ENCODE results near the gene C17orf107. TPM values are rescaled to one million over a fixed set of nuclear protein-coding genes. Genes with fewer than 3 reads are reported as not detected.
"Not testable (repeated sequence)": the region's sequence is repeated elsewhere in the genome, so short reads cannot be mapped to it uniquely, and the experiment has no call there.

The C17orf107 gene
- total RNA-seq, 1 experiment from 2014 or later = 0.36 TPM

DNA sequence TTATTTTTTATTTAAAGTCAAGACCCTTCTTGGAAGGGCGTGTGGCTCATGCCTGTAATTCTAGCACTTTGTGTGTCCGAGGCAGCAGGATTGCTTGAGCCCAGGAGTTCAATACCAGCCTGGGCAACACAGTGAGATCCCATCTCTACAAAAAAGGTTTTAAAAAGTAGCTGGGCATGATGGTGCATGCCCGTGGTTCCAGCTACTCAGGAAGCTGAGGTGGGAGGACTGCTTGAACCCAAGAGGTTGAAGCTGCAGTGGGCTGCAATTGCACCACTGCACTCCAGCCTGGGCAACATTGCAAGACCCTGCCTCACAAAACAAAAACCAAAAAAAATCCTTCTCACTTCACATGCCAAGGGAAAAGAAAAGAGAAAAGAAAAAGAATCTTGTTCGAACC is 36.6 kb upstream of the C17orf107 start:
- peaks cover 31% of the 10 kb centered on the region for H3K79me2 ChIP-seq (ENCODE audit: low read length)
- POLR2A ChIA-PET (ENCODE audit: unreplicated experiment) = no interaction called here

GRCh38 chr17:4863321-4863720 is 36.0 kb upstream of the C17orf107 start:
- Histone ChIP-seq H3K4me3 (ENCODE audit: low read length) (no peak overlapping the region), H3K27me3 (ENCODE audit: low read length) (no peaks in the 10 kb centered on the region), H3K9me2 (replicated peaks; ENCODE audit: low read length) (no peaks in the 10 kb centered on the region), H3K4me1 (ENCODE audit: insufficient read depth, low read length) (peaks cover 9% of the 10 kb centered on the region), H3F3A (ENCODE audit: low read length, unreplicated experiment) (no peaks in the 10 kb centered on the region), H3K27ac (ENCODE audit: low read length) (no peak overlapping the region), H3K4me2 (ENCODE audit: low read length) (no peak overlapping the region), H4K20me1 (ENCODE audit: low read length) (no peaks in the 10 kb centered on the region), H3K36me3 (ENCODE audit: low read depth, low read length) (peaks cover 6% of the 10 kb centered on the region; the same call in 1 of the 2 replicates), H3K9ac (ENCODE audit: low read length) (no peak overlapping the region), H3K79me2 (ENCODE audit: low read length) (peaks cover 28% of the 10 kb centered on the region), H2AFZ (ENCODE audit: low read length) (no peak overlapping the region), H3K9me3 (ENCODE audit: low read length) (no peaks in the 10 kb centered on the region)
- ChIA-PET POLR2A (ENCODE audit: unreplicated experiment) (no interaction called here), CTCF (no interaction called here)
- no peak for ATAC-seq
- no peak for TF ChIP-seq EZH2 (IDR thresholded peaks at IDR 0.05; ENCODE audit: low read length, unreplicated experiment)
- TF ChIP-seq, protein P1, sequence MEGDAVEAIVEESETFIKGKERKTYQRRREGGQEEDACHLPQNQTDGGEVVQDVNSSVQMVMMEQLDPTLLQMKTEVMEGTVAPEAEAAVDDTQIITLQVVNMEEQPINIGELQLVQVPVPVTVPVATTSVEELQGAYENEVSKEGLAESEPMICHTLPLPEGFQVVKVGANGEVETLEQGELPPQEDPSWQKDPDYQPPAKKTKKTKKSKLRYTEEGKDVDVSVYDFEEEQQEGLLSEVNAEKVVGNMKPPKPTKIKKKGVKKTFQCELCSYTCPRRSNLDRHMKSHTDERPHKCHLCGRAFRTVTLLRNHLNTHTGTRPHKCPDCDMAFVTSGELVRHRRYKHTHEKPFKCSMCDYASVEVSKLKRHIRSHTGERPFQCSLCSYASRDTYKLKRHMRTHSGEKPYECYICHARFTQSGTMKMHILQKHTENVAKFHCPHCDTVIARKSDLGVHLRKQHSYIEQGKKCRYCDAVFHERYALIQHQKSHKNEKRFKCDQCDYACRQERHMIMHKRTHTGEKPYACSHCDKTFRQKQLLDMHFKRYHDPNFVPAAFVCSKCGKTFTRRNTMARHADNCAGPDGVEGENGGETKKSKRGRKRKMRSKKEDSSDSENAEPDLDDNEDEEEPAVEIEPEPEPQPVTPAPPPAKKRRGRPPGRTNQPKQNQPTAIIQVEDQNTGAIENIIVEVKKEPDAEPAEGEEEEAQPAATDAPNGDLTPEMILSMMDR (conservative IDR thresholded peaks at IDR 0.05; ENCODE audit: low read depth, low read length) = no peak
- no peak for TF ChIP-seq EZH2phosphoT487 (IDR thresholded peaks at IDR 0.05; ENCODE audit: borderline replicate concordance, low read length)
- DNase-seq = no peak
- no TSS peak for BruUV-seq (replicated peaks)
- intact Hi-C loops (cut with micrococcal nuclease) = no loop called here

More for the DNA sequence above, 36.6 kb upstream of the C17orf107 start:
- no peak for DNase-seq
- ATAC-seq = no peak
- Histone ChIP-seq H3K9me2 (replicated peaks; ENCODE audit: low read length) (no peaks in the 10 kb centered on the region), H3F3A (ENCODE audit: low read length, unreplicated experiment) (no peaks in the 10 kb centered on the region), H3K4me1 (ENCODE audit: insufficient read depth, low read length) (peaks cover 15% of the 10 kb centered on the region), H3K9ac (ENCODE audit: low read length) (no peak overlapping the region), H3K4me2 (ENCODE audit: low read length) (no peak overlapping the region), H3K27ac (ENCODE audit: low read length) (no peak overlapping the region), H4K20me1 (ENCODE audit: low read length) (no peaks in the 10 kb centered on the region), H3K27me3 (ENCODE audit: low read length) (no peaks in the 10 kb centered on the region), H3K36me3 (ENCODE audit: low read depth, low read length) (peaks cover 6% of the 10 kb centered on the region; the same call in 1 of the 2 replicates), H3K4me3 (ENCODE audit: low read length) (no peak overlapping the region), H2AFZ (ENCODE audit: low read length) (no peak overlapping the region), H3K9me3 (ENCODE audit: low read length) (no peaks in the 10 kb centered on the region)
- TF ChIP-seq EZH2phosphoT487 (IDR thresholded peaks at IDR 0.05; ENCODE audit: borderline replicate concordance, low read length) = no peak
- TF ChIP-seq, protein P1 (conservative IDR thresholded peaks at IDR 0.05; ENCODE audit: low read depth, low read length) = no peak
- TF ChIP-seq EZH2 (IDR thresholded peaks at IDR 0.05; ENCODE audit: low read length, unreplicated experiment) = no peak
- intact Hi-C loops (cut with micrococcal nuclease) = no loop called here
- CTCF ChIA-PET = no interaction called here
- no TSS peak for BruUV-seq (replicated peaks)

GRCh38 chr17:4867535-4867934 is 31.8 kb upstream of the C17orf107 start:
- H4K20me1 ChIP-seq (ENCODE audit: low read length); ATAC-seq; H3F3A ChIP-seq (ENCODE audit: low read length, unreplicated experiment); H3K4me3 ChIP-seq (ENCODE audit: low read length); H3K79me2 ChIP-seq (ENCODE audit: low read length); POLR2A ChIA-PET (ENCODE audit: unreplicated experiment); H3K27me3 ChIP-seq (ENCODE audit: low read length); CTCF ChIA-PET; BruUV-seq (replicated peaks); H3K4me1 ChIP-seq (ENCODE audit: insufficient read depth, low read length); H3K9me2 ChIP-seq (replicated peaks; ENCODE audit: low read length); intact Hi-C loops (cut with micrococcal nuclease); H3K9me3 ChIP-seq (ENCODE audit: low read length); H2AFZ ChIP-seq (ENCODE audit: low read length); H3K36me3 ChIP-seq (ENCODE audit: low read depth, low read length); H3K4me2 ChIP-seq (ENCODE audit: low read length); H3K27ac ChIP-seq (ENCODE audit: low read length); DNase-seq; H3K9ac ChIP-seq (ENCODE audit: low read length): not testable (repeated sequence)

- H3K4me2 ChIP-seq (ENCODE audit: low read length); DNase-seq; H3K27ac ChIP-seq (ENCODE audit: low read length); H3K36me3 ChIP-seq (ENCODE audit: low read depth, low read length); CTCF ChIA-PET; BruUV-seq (replicated peaks); H3K9ac ChIP-seq (ENCODE audit: low read length); H3K9me2 ChIP-seq (replicated peaks; ENCODE audit: low read length); H3K27me3 ChIP-seq (ENCODE audit: low read length); intact Hi-C loops (cut with micrococcal nuclease); H3K79me2 ChIP-seq (ENCODE audit: low read length); ATAC-seq; H2AFZ ChIP-seq (ENCODE audit: low read length); H3K4me3 ChIP-seq (ENCODE audit: low read length); H3K4me1 ChIP-seq (ENCODE audit: insufficient read depth, low read length); H3F3A ChIP-seq (ENCODE audit: low read length, unreplicated experiment); H4K20me1 ChIP-seq (ENCODE audit: low read length); H3K9me3 ChIP-seq (ENCODE audit: low read length): not testable (repeated sequence)
- POLR2A ChIA-PET (ENCODE audit: unreplicated experiment) = interaction anchor here (0.6 to 0.7 kb wide), 2 partner anchors 11 to 86 kb away, joined by 4 to 12 read pairs; no protein-coding TSS in a partner anchor
These were observed 30.0 kb upstream of the C17orf107 start for GRCh38 chr17:4869058-4869998.

Measured in PC-3 (cell line).